ENCODE data around the gene CRTC1.
"Not testable (repeated sequence)": the region's sequence is repeated elsewhere in the genome, so short reads cannot be mapped to it uniquely, and the experiment has no call there.

Gene CRTC1

GRCh38 chr19:18730885-18731513 is 47.5 kb downstream of the CRTC1 start:
- DNase-seq (ENCODE audit: low read depth): no peak

GRCh38 chr19:18731562-18732008 is 48.1 kb downstream of the CRTC1 start:
- DNase-seq (ENCODE audit: low read depth): no peak

GRCh38 chr19:18733196-18733647 is 49.7 kb downstream of the CRTC1 start:
- no peak for DNase-seq (ENCODE audit: low read depth)

GRCh38 chr19:18733762-18734332 is 50.4 kb downstream of the CRTC1 start:
- DNase-seq (ENCODE audit: low read depth): not testable (repeated sequence)

GRCh38 chr19:18735324-18735723 is 51.8 kb downstream of the CRTC1 start:
- no peak for DNase-seq (ENCODE audit: low read depth)

- DNase-seq (ENCODE audit: low read depth): no peak
Observed at GRCh38 chr19:18735752-18736151, 52.3 kb downstream of the CRTC1 start.

- no peak for DNase-seq (ENCODE audit: low read depth)
Observed at GRCh38 chr19:18736415-18737336, 53.2 kb downstream of the CRTC1 start.

- no peak for DNase-seq (ENCODE audit: low read depth)
Observed at GRCh38 chr19:18737337-18737953, 54.0 kb downstream of the CRTC1 start.

GRCh38 chr19:18737954-18738351 is 54.5 kb downstream of the CRTC1 start:
- DNase-seq (ENCODE audit: low read depth): no peak

- no peak for DNase-seq (ENCODE audit: low read depth)
Observed at GRCh38 chr19:18738961-18739690, 55.6 kb downstream of the CRTC1 start.

- no peak for DNase-seq (ENCODE audit: low read depth)
Observed at GRCh38 chr19:18741124-18742121, 57.9 kb downstream of the CRTC1 start.

- no peak for DNase-seq (ENCODE audit: low read depth)
Observed at GRCh38 chr19:18742324-18742723, 58.8 kb downstream of the CRTC1 start.

- DNase-seq (ENCODE audit: low read depth): no peak
Observed at GRCh38 chr19:18742838-18743783, 59.6 kb downstream of the CRTC1 start.

- DNase-seq (ENCODE audit: low read depth): no peak
Observed at GRCh38 chr19:18743784-18744418, 60.4 kb downstream of the CRTC1 start.

GRCh38 chr19:18745012-18745735 is 61.7 kb downstream of the CRTC1 start:
- DNase-seq (ENCODE audit: low read depth): no peak

GRCh38 chr19:18745931-18746330 is 62.5 kb downstream of the CRTC1 start:
- no peak for DNase-seq (ENCODE audit: low read depth)

- DNase-seq (ENCODE audit: low read depth): no peak
Observed at GRCh38 chr19:18746401-18747325, 63.2 kb downstream of the CRTC1 start.
